Superior temporal gyrus (tissue), 1 donor: ENCODE data around the gene RPP21.

Experiments
- DNase-seq: peaks from one replicate; pipeline ENCODE4 v3.0.0-alpha.2; 2016; ENCODE audit errors: extremely low spot score

Gene RPP21

GRCh38 chr6:30378290-30378937, 33.5 kb downstream of the RPP21 start:
- no peak for DNase-seq

GRCh38 chr6:30380464-30380863, 35.5 kb downstream of the RPP21 start:
- no peak for DNase-seq

- DNase-seq, result no peak
These were observed 41.2 kb downstream of the RPP21 start for GRCh38 chr6:30386166-30386565.

GRCh38 chr6:30391240-30391639, 46.3 kb downstream of the RPP21 start:
- DNase-seq, result no peak

GRCh38 chr6:30394139-30394538, 49.2 kb downstream of the RPP21 start:
- DNase-seq, result no peak
